Measurements from ENCODE around the gene LHFPL6. TPM values are rescaled to one million over a fixed set of nuclear protein-coding genes. Genes with fewer than 3 reads are reported as not detected.

LHFPL6 gene
- total RNA-seq, 1 experiment from 2014 or later, result 8.9 TPM

DNA sequence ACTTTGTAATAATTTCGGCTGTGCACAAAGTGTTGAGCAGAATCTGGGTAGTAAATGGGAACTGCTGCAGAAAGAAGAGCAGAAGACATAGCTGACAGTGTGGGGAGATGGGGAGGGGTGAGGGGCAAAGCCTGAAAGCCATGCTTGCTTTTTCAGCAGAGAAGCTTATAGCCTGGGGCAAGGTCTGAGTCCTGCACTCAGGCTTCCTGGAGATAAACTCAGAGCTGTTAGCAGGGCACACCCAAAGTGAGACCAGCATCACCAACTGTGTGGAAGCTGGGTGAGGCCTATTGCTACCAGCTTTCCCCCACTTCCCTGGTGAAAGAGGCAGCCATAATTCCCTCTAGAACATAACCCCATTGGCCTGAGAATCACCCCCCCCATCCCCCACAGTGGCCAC lies 15.6 kb upstream of the LHFPL6 start:
- Mint-ChIP-seq H3K36me3 (ENCODE audit: insufficient read depth, unreplicated experiment) (no peaks in the 10 kb centered on the region), H3K27me3 (ENCODE audit: insufficient read depth, unreplicated experiment) (peaks cover 13% of the 10 kb centered on the region), H3K4me3 (ENCODE audit: unreplicated experiment) (no peak overlapping the region), H3K27ac (ENCODE audit: low read depth, unreplicated experiment) (no peak overlapping the region), H3K9me3 (ENCODE audit: unreplicated experiment) (no peaks in the 10 kb centered on the region), H3K4me1 (ENCODE audit: insufficient read depth, unreplicated experiment) (no peaks in the 10 kb centered on the region)
- CTCF ChIA-PET, result interaction anchor here (0.6 to 2.9 kb wide), 4 partner anchors 9 to 474 kb away, joined by 3 to 18 read pairs (median 4); no protein-coding TSS in a partner anchor
- no TSS peak for BruUV-seq (replicated peaks)
- DNase-seq (ENCODE audit: unreplicated experiment), result no peak
- POLR2A ChIA-PET, result interaction anchor here (0.5 to 0.9 kb wide), 4 partner anchors 38 to 581 kb away, joined by 3 read pairs; partner anchors contain the start of gene PROSER1
- no peak for TF ChIP-seq CTCF (IDR thresholded peaks at IDR 0.05; ENCODE audit: unreplicated experiment)
- intact Hi-C loops (cut with micrococcal nuclease), result no loop called here

DNA sequence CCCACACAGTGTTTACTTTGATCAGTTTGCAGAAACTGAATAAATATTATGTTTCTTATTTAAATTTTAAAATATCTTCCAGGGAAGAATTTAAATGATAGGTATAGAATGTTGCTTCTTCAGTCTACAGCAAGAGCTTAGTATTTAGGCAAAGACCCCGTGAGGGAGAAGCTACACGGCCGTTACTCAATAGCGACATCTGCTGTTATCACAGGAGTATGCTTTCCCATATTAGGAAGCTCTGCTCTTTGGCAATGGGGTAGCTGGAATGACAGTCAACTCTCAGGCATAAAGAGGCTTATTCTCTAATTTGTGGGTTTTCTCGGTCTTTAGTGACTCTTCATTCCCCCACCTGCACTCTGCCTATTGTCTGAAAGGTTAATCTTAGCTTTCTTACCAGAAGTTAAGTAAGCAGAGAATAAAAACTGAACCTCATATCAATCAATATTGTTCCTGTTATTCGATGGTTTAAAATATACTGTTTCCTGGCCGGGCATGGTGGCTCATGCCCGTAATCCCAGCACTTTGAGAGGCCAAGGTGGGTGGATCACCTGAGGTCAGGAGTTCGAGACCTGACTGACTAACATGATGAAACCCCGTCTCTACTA lies 13.2 kb upstream of the LHFPL6 start:
- Mint-ChIP-seq H3K9me3 (ENCODE audit: unreplicated experiment) (no peaks in the 10 kb centered on the region), H3K4me1 (ENCODE audit: insufficient read depth, unreplicated experiment) (no peaks in the 10 kb centered on the region), H3K4me3 (ENCODE audit: unreplicated experiment) (no peak overlapping the region), H3K27ac (ENCODE audit: low read depth, unreplicated experiment) (no peak overlapping the region), H3K36me3 (ENCODE audit: insufficient read depth, unreplicated experiment) (no peaks in the 10 kb centered on the region), H3K27me3 (ENCODE audit: insufficient read depth, unreplicated experiment) (peaks cover 6% of the 10 kb centered on the region)
- DNase-seq (ENCODE audit: unreplicated experiment), result peak; percentile 72
- peak; percentile 83 for TF ChIP-seq CTCF (IDR thresholded peaks at IDR 0.05; ENCODE audit: unreplicated experiment)
- POLR2A ChIA-PET, result interaction anchor here (0.5 to 0.8 kb wide), 5 partner anchors 39 to 471 kb away, joined by 3 to 4 read pairs (median 3); partner anchors contain the start of gene COG6
- CTCF ChIA-PET, result interaction anchor here (0.5 to 2.0 kb wide), 54 partner anchors 9 to 625 kb away, joined by 3 to 23 read pairs (median 3); no protein-coding TSS in a partner anchor
- intact Hi-C loops (cut with micrococcal nuclease), result loop anchor here (1.0 kb wide), 1 partner anchor 471 kb away; no protein-coding TSS in a partner anchor
- no TSS peak for BruUV-seq (replicated peaks)

- H3K27me3 Mint-ChIP-seq (ENCODE audit: insufficient read depth, unreplicated experiment), result peaks cover 36% of the 10 kb centered on the region
- H3K9me3 Mint-ChIP-seq (ENCODE audit: unreplicated experiment), result no peaks in the 10 kb centered on the region
- TF ChIP-seq CTCF (IDR thresholded peaks at IDR 0.05; ENCODE audit: unreplicated experiment), result peak; percentile 70
- H3K36me3 Mint-ChIP-seq (ENCODE audit: insufficient read depth, unreplicated experiment), result no peaks in the 10 kb centered on the region
- intact Hi-C loops (cut with micrococcal nuclease), result loop anchor here (1.0 to 5.0 kb wide), 7 partner anchors 65 to 1165 kb away; partner anchors contain the start of genes NHLRC3 and PROSER1
- ChIA-PET CTCF (interaction anchor here (0.5 to 3.7 kb wide), 63 partner anchors 9 to 1115 kb away, joined by 3 to 63 read pairs (median 4); partner anchors contain the start of genes COG6 and LHFPL6), POLR2A (interaction anchor here (0.8 to 1.6 kb wide), 3 partner anchors 10 to 339 kb away, joined by 3 to 6 read pairs (median 3); partner anchors contain the start of gene LHFPL6)
- no TSS peak for BruUV-seq (replicated peaks)
- DNase-seq (ENCODE audit: unreplicated experiment), result peak; percentile 77
- no peak overlapping the region for H3K27ac Mint-ChIP-seq (ENCODE audit: low read depth, unreplicated experiment)
- no peak overlapping the region for H3K4me3 Mint-ChIP-seq (ENCODE audit: unreplicated experiment)
- H3K4me1 Mint-ChIP-seq (ENCODE audit: insufficient read depth, unreplicated experiment), result no peaks in the 10 kb centered on the region
These were observed 9.1 kb upstream of the LHFPL6 start for GRCh38 chr13:39612023-39612637.

DNA sequence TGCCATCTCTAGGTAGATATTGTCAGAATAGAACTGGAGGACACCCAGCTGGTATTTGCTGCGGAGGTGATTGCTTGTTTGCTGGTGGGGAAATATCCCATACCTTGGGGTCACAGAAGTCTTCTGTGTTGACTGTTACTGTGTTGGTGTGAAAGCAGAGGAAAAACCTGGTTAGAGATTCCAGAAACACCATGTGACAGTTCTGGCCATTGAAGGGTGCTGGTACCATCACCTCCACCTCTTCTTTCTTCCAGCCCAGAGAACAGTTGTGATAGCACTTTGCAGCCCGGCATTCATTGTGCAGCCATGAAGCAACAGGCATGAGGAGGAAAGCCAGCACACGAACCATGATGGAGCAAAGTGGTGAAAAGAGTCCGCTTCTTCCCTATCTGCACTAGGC lies 4.9 kb upstream of the LHFPL6 start:
- ChIA-PET POLR2A (no interaction called here), CTCF (interaction anchor here (1.5 kb wide), 2 partner anchors 8 to 9 kb away, joined by 5 read pairs; no protein-coding TSS in a partner anchor)
- Mint-ChIP-seq H3K4me3 (ENCODE audit: unreplicated experiment) (no peak overlapping the region), H3K36me3 (ENCODE audit: insufficient read depth, unreplicated experiment) (no peaks in the 10 kb centered on the region), H3K9me3 (ENCODE audit: unreplicated experiment) (no peaks in the 10 kb centered on the region), H3K4me1 (ENCODE audit: insufficient read depth, unreplicated experiment) (peaks cover 8% of the 10 kb centered on the region), H3K27me3 (ENCODE audit: insufficient read depth, unreplicated experiment) (peaks cover 36% of the 10 kb centered on the region), H3K27ac (ENCODE audit: low read depth, unreplicated experiment) (no peak overlapping the region)
- TF ChIP-seq CTCF (IDR thresholded peaks at IDR 0.05; ENCODE audit: unreplicated experiment), result no peak
- no TSS peak for BruUV-seq (replicated peaks)
- intact Hi-C loops (cut with micrococcal nuclease), result no loop called here
- no peak for DNase-seq (ENCODE audit: unreplicated experiment)

Measured in MCF 10A (cell line).